ENCODE results near the gene ELAVL3.
"Not testable (repeated sequence)": the region's sequence is repeated elsewhere in the genome, so short reads cannot be mapped to it uniquely, and the experiment has no call there.

Gene ELAVL3

DNA sequence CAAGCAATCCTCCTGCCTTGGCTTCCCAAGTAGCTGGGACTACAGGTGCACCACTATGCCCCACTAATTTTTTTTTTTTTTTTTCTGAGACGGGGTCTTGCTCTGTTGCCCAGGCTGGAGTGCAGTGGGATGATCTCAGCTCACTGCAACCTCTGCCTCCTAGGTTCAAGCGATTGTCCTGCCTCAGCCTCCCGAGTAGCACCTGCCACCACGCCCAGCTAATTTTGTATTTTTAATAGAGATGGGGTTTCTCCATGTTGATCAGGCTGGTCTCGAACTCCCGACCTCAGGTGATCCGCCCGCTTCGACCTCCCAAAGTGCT lies 25.7 kb downstream of the ELAVL3 start:
- not testable (repeated sequence) for ATAC-seq

DNA sequence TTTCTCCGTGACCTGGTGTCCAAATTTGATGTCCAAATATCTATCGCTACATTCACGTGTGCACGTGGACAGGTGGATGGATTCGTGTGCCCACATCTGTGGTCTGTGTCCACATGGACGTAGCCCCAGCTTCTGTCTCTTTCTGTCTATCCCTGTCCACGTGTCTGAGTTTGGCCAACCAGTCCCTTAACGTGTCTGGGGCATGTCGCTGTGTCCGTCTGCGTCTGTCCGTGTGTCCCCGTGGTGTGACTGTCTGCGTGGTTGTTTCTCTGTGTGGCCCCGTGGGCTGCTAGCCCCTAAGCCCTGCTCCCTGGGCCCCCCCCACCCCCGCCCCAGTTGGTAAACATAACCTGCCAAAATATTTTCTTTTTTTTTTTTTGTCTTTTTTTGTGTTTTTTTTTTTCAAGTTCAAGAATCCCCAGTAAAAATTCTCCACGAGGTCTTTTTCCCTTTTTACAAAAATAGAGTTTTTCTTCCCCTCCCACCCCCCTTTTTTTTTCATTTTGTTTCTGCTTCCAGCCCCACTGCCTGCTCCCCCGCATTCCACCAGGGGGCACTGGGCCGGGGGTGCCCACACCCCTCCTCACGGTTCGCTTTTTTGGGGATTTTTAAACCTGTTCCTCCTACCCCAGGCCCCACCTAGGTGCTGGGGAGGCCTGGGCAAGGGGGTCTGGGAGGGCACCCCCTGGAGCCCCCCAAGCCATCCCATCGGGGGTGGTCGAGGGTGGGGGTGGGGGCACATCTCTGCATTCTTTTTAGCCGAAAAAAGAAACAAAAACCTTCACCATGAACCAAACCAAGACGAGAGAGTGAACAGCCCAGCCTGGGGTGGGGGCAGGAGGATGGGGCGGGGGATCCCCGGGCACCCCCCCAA lies 27.1 kb downstream of the ELAVL3 start:
- ATAC-seq = no peak
- no peak for TF ChIP-seq ZNF565 (CRISPR knock-in tag; conservative IDR thresholded peaks at IDR 0.05; ENCODE audit: low read depth)
- TF ChIP-seq ISL1 (CRISPR knock-in tag; IDR thresholded peaks at IDR 0.05) = no peak
- TF ChIP-seq TCF4 (CRISPR knock-in tag; IDR thresholded peaks at IDR 0.05; ENCODE audit: borderline replicate concordance) = no peak
- TF ChIP-seq, protein P1, sequence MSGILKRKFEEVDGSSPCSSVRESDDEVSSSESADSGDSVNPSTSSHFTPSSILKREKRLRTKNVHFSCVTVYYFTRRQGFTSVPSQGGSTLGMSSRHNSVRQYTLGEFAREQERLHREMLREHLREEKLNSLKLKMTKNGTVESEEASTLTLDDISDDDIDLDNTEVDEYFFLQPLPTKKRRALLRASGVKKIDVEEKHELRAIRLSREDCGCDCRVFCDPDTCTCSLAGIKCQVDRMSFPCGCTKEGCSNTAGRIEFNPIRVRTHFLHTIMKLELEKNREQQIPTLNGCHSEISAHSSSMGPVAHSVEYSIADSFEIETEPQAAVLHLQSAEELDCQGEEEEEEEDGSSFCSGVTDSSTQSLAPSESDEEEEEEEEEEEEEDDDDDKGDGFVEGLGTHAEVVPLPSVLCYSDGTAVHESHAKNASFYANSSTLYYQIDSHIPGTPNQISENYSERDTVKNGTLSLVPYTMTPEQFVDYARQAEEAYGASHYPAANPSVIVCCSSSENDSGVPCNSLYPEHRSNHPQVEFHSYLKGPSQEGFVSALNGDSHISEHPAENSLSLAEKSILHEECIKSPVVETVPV (CRISPR knock-in tag; IDR thresholded peaks at IDR 0.05) = no peak
- no peak for TF ChIP-seq SNAI2 (CRISPR knock-in tag; IDR thresholded peaks at IDR 0.05)
- no peak for TF ChIP-seq ZNF8 (CRISPR knock-in tag; IDR thresholded peaks at IDR 0.05)

DNA sequence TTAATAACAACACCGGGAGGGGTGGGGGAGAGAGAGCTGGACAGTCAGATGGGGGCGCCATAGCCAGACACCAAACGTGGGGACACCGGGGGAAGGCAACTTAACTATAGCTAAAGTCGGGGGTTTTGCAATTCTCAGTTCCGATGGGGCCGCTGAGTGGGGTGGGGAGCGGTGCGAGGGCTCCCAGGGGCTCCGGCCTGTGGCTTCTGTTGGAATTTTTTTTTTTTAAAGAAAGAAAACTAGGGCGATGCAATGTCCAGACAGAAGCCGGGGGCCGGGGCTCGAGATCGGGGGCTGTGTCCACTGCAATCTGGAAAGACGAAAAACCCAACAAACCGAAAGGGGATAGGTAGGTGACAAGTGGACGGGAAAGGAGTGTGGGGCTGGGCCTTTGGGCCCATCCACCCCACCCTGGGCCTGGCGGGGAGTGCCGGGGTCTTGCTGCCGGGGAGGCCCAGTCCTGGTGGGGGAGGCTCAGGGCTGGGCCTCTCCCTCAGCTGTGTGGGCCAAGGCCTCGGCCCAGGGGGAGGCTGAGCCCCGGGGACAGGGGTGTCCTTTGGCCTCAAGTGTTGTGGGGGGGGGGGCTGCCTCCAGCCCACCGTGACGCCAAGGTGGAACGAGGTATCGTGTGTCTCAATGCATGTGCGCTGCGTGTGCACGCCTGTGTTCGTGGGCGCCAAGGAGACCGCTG lies 28.1 kb downstream of the ELAVL3 start:
- no peak; the same call in 2 of the 3 replicates for ATAC-seq
- TF ChIP-seq ESRRG (CRISPR knock-in tag; IDR thresholded peaks at IDR 0.05) = no peak
- no peak for TF ChIP-seq SNAI2 (CRISPR knock-in tag; IDR thresholded peaks at IDR 0.05)
- TF ChIP-seq, protein P2, sequence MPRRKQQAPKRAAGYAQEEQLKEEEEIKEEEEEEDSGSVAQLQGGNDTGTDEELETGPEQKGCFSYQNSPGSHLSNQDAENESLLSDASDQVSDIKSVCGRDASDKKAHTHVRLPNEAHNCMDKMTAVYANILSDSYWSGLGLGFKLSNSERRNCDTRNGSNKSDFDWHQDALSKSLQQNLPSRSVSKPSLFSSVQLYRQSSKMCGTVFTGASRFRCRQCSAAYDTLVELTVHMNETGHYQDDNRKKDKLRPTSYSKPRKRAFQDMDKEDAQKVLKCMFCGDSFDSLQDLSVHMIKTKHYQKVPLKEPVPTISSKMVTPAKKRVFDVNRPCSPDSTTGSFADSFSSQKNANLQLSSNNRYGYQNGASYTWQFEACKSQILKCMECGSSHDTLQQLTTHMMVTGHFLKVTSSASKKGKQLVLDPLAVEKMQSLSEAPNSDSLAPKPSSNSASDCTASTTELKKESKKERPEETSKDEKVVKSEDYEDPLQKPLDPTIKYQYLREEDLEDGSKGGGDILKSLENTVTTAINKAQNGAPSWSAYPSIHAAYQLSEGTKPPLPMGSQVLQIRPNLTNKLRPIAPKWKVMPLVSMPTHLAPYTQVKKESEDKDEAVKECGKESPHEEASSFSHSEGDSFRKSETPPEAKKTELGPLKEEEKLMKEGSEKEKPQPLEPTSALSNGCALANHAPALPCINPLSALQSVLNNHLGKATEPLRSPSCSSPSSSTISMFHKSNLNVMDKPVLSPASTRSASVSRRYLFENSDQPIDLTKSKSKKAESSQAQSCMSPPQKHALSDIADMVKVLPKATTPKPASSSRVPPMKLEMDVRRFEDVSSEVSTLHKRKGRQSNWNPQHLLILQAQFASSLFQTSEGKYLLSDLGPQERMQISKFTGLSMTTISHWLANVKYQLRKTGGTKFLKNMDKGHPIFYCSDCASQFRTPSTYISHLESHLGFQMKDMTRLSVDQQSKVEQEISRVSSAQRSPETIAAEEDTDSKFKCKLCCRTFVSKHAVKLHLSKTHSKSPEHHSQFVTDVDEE (CRISPR knock-in tag; IDR thresholded peaks at IDR 0.05) = no peak
- no peak for TF ChIP-seq GLIS3 (CRISPR knock-in tag; IDR thresholded peaks at IDR 0.05)
- TF ChIP-seq BACH2 (CRISPR knock-in tag; IDR thresholded peaks at IDR 0.05; ENCODE audit: borderline replicate concordance) = no peak
- no peak for TF ChIP-seq ZNF70 (CRISPR knock-in tag; IDR thresholded peaks at IDR 0.05)
- no peak for TF ChIP-seq ZFP3 (CRISPR knock-in tag; IDR thresholded peaks at IDR 0.05)
- no peak for TF ChIP-seq ZNF8 (CRISPR knock-in tag; IDR thresholded peaks at IDR 0.05)
- TF ChIP-seq, protein P3, sequence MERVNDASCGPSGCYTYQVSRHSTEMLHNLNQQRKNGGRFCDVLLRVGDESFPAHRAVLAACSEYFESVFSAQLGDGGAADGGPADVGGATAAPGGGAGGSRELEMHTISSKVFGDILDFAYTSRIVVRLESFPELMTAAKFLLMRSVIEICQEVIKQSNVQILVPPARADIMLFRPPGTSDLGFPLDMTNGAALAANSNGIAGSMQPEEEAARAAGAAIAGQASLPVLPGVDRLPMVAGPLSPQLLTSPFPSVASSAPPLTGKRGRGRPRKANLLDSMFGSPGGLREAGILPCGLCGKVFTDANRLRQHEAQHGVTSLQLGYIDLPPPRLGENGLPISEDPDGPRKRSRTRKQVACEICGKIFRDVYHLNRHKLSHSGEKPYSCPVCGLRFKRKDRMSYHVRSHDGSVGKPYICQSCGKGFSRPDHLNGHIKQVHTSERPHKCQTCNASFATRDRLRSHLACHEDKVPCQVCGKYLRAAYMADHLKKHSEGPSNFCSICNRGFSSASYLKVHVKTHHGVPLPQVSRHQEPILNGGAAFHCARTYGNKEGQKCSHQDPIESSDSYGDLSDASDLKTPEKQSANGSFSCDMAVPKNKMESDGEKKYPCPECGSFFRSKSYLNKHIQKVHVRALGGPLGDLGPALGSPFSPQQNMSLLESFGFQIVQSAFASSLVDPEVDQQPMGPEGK (CRISPR knock-in tag; IDR thresholded peaks at IDR 0.05; ENCODE audit: borderline replicate concordance) = no peak
- TF ChIP-seq ARNTL (CRISPR knock-in tag; IDR thresholded peaks at IDR 0.05; ENCODE audit: borderline replicate concordance, low read depth) = no peak
- TF ChIP-seq, protein P4, sequence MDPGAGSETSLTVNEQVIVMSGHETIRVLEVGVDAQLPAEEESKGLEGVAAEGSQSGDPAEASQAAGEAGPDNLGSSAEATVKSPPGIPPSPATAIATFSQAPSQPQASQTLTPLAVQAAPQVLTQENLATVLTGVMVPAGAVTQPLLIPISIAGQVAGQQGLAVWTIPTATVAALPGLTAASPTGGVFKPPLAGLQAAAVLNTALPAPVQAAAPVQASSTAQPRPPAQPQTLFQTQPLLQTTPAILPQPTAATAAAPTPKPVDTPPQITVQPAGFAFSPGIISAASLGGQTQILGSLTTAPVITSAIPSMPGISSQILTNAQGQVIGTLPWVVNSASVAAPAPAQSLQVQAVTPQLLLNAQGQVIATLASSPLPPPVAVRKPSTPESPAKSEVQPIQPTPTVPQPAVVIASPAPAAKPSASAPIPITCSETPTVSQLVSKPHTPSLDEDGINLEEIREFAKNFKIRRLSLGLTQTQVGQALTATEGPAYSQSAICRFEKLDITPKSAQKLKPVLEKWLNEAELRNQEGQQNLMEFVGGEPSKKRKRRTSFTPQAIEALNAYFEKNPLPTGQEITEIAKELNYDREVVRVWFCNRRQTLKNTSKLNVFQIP (CRISPR knock-in tag; IDR thresholded peaks at IDR 0.05; ENCODE audit: borderline replicate concordance, low read depth) = no peak
- TF ChIP-seq, protein P5, sequence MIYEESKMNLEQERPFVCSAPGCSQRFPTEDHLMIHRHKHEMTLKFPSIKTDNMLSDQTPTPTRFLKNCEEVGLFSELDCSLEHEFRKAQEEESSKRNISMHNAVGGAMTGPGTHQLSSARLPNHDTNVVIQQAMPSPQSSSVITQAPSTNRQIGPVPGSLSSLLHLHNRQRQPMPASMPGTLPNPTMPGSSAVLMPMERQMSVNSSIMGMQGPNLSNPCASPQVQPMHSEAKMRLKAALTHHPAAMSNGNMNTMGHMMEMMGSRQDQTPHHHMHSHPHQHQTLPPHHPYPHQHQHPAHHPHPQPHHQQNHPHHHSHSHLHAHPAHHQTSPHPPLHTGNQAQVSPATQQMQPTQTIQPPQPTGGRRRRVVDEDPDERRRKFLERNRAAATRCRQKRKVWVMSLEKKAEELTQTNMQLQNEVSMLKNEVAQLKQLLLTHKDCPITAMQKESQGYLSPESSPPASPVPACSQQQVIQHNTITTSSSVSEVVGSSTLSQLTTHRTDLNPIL (CRISPR knock-in tag; IDR thresholded peaks at IDR 0.05; ENCODE audit: low read depth) = no peak
- TF ChIP-seq OSR1 (CRISPR knock-in tag; IDR thresholded peaks at IDR 0.05) = no peak
- no peak for TF ChIP-seq PPARA (CRISPR knock-in tag; IDR thresholded peaks at IDR 0.05; ENCODE audit: borderline replicate concordance)
- no peak for TF ChIP-seq TOX (CRISPR knock-in tag; IDR thresholded peaks at IDR 0.05; ENCODE audit: borderline replicate concordance)
- TF ChIP-seq ISL1 (CRISPR knock-in tag; IDR thresholded peaks at IDR 0.05) = no peak
